IMR-90 (cell line): ENCODE measurements around the gene ERMAP. TPM values are rescaled to one million over a fixed set of nuclear protein-coding genes. Genes with fewer than 3 reads are reported as not detected.

ENCODE experiments used
- ATAC-seq: fragments of 200-7000 bp; cut with Tn5 transposase; 2 replicates; pipeline ENCODE4 v1.9.1; 2020; ENCODE audit warnings: low read depth, mild to moderate bottlenecking, moderate library complexity
- BruUV-seq: library from RNA; stranded (reverse); fragments of 400-500 nt; replicated peaks from 2 replicates; lab custom pipeline; 2021; lab: Mats Ljungman, UMichigan
- CTCF ChIA-PET: fragments of 300-600 bp; formaldehyde crosslinking; extraction: SDS; loops from one replicate; lab custom pipeline; 2021; ENCODE audit warnings: antibody characterized with exemption; lab: Yijun Ruan, JAX
- POLR2A ChIA-PET: fragments of 300-600 bp; sonication (Branson Sonifier 250); formaldehyde crosslinking; loops from one replicate; lab custom pipeline; 2022; ENCODE audit warnings: antibody characterized with exemption; ENCODE audit not compliant: unreplicated experiment; lab: Charles Lee
- DNase-seq: peaks from one replicate; pipeline ENCODE4 v3.0.0; 2013
- H2AFZ ChIP-seq: replicated peaks from 2 replicates; pipeline ENCODE3; 2013; ENCODE audit warnings: low read length, mild to moderate bottlenecking; ENCODE audit not compliant: poor library complexity
- H2AK5ac ChIP-seq: 2 replicates; pipeline ENCODE4 v1.6.1; 2013; ENCODE audit warnings: low read depth, low read length, inconsistent platforms
- H2AK9ac ChIP-seq: replicated peaks from 2 replicates; pipeline ENCODE3; 2013; ENCODE audit warnings: mild to moderate bottlenecking, low read depth, low read length, moderate library complexity; ENCODE audit not compliant: poor library complexity
- H2BK120ac ChIP-seq: 2 replicates; pipeline ENCODE4 v1.6.1; 2013; ENCODE audit warnings: low read depth, low read length, inconsistent platforms
- H2BK15ac ChIP-seq: 3 replicates; pipeline ENCODE4 v1.6.1; 2013; ENCODE audit warnings: low read depth, low read length, inconsistent platforms
- H2BK20ac ChIP-seq: 2 replicates; pipeline ENCODE4 v1.6.1; 2013; ENCODE audit warnings: low read depth, mild to moderate bottlenecking, inconsistent platforms, low read length, moderate library complexity
- H2BK5ac ChIP-seq: 2 replicates; pipeline ENCODE4 v1.6.1; 2013; ENCODE audit warnings: mild to moderate bottlenecking, low read depth, low read length, inconsistent platforms; ENCODE audit not compliant: poor library complexity, severe bottlenecking
- H3K14ac ChIP-seq: replicated peaks from 2 replicates; pipeline ENCODE4 v1.6.1; 2013; ENCODE audit warnings: low read depth, low read length, inconsistent platforms
- H3K18ac ChIP-seq: 2 replicates; pipeline ENCODE4 v1.6.1; 2013; ENCODE audit warnings: low read depth, low read length, control low read depth
- H3K23ac ChIP-seq: 2 replicates; pipeline ENCODE4 v1.6.1; 2013; ENCODE audit warnings: low read depth, low read length, inconsistent platforms
- H3K27ac ChIP-seq: 2 replicates; pipeline ENCODE4 v1.5.1; 2013; ENCODE audit warnings: mild to moderate bottlenecking, control low read depth, low read length; ENCODE audit not compliant: insufficient read depth
- H3K27me3 ChIP-seq: 2 replicates; pipeline ENCODE4 v1.6.1; 2013; ENCODE audit warnings: low read length; ENCODE audit not compliant: control insufficient read depth, insufficient read depth
- H3K36me3 ChIP-seq: 2 replicates; pipeline ENCODE4 v1.6.1; 2013; ENCODE audit warnings: low read length, mixed read lengths; ENCODE audit not compliant: control insufficient read depth, insufficient read depth
- H3K4ac ChIP-seq: 2 replicates; pipeline ENCODE4 v1.6.1; 2013; ENCODE audit warnings: low read depth, low read length, inconsistent platforms
- H3K4me1 ChIP-seq: 2 replicates; pipeline ENCODE4 v1.6.1; 2013; ENCODE audit warnings: low read length, mixed read lengths; ENCODE audit not compliant: control insufficient read depth, insufficient read depth
- H3K4me2 ChIP-seq: 2 replicates; pipeline ENCODE4 v1.6.1; 2013; ENCODE audit warnings: low read depth, mild to moderate bottlenecking, control low read depth, low read length, moderate library complexity
- H3K4me3 ChIP-seq: 2 replicates; pipeline ENCODE4 v1.5.1; 2013; ENCODE audit warnings: low read depth, mild to moderate bottlenecking, control low read depth, low read length, moderate library complexity; ENCODE audit not compliant: insufficient read depth
- H3K56ac ChIP-seq: 2 replicates; pipeline ENCODE4 v1.6.1; 2013; ENCODE audit warnings: low read length, inconsistent platforms; ENCODE audit not compliant: insufficient read depth; ENCODE audit errors: extremely low read depth
- H3K79me1 ChIP-seq, 2 experiments: 2 replicates each; pipeline ENCODE4 v1.6.1; 2013; ENCODE audit warnings: low read length in 2 of 2, inconsistent platforms in 1 of 2, low read depth in 1 of 2
- H3K9ac ChIP-seq: 2 replicates; pipeline ENCODE4 v1.6.1; 2013; ENCODE audit warnings: low read depth, low read length, control low read depth
- H3K9me1 ChIP-seq: 2 replicates; pipeline ENCODE4 v1.6.1; 2013; ENCODE audit warnings: low read length, inconsistent platforms; ENCODE audit not compliant: insufficient read depth
- H3K9me3 ChIP-seq: 2 replicates; pipeline ENCODE4 v1.6.1; 2013; ENCODE audit warnings: low read length; ENCODE audit not compliant: control insufficient read depth, insufficient read depth
- H4K20me1 ChIP-seq: 2 replicates; pipeline ENCODE4 v1.6.1; 2013; ENCODE audit warnings: low read length, inconsistent platforms; ENCODE audit not compliant: insufficient read depth
- H4K5ac ChIP-seq: 2 replicates; pipeline ENCODE4 v1.6.1; 2013; ENCODE audit warnings: mild to moderate bottlenecking, low read depth, low read length, control low read depth
- H4K8ac ChIP-seq, 2 experiments: 2 replicates each; pipeline ENCODE4 v1.6.1; 2013; ENCODE audit warnings: low read depth in 2 of 2, low read length in 2 of 2, control low read depth in 1 of 2, inconsistent platforms in 1 of 2
- H4K91ac ChIP-seq: 2 replicates; pipeline ENCODE4 v1.6.1; 2013; ENCODE audit warnings: low read depth, low read length, inconsistent platforms; ENCODE audit not compliant: insufficient read depth
- BHLHE40 ChIP-seq: fragments of 150-350 bp; IDR thresholded peaks from 2 replicates; pipeline ENCODE4 v1.6.1; 2016; ENCODE audit warnings: mild to moderate bottlenecking, low read depth, low read length
- CEBPB ChIP-seq: IDR thresholded peaks from 2 replicates; pipeline ENCODE4 v1.6.1; 2012; ENCODE audit warnings: low read depth, low read length, improper control_type of control experiment
- CHD1 ChIP-seq: IDR thresholded peaks from 2 replicates; pipeline ENCODE4 v1.6.1; 2012; ENCODE audit warnings: low read depth, low read length, improper control_type of control experiment
- CTCF ChIP-seq: conservative IDR thresholded peaks from 2 replicates; pipeline ENCODE4 v1.5.1; 2012; ENCODE audit warnings: mild to moderate bottlenecking, low read depth, low read length, improper control_type of control experiment
- ELK1 ChIP-seq: fragments of 150-350 bp; IDR thresholded peaks from 2 replicates; pipeline ENCODE4 v1.6.1; 2016; ENCODE audit warnings: low read depth, mild to moderate bottlenecking, low read length, moderate library complexity, borderline replicate concordance
- FOS ChIP-seq: fragments of 150-350 bp; IDR thresholded peaks from 2 replicates; pipeline ENCODE4 v1.6.1; 2016; ENCODE audit warnings: low read depth, low read length
- MXI1 ChIP-seq: IDR thresholded peaks from 2 replicates; pipeline ENCODE4 v1.6.1; 2012; ENCODE audit warnings: low read depth, mild to moderate bottlenecking, low read length, moderate library complexity, borderline replicate concordance
- NFE2L2 ChIP-seq: fragments of 150-350 bp; IDR thresholded peaks from 2 replicates; pipeline ENCODE4 v1.6.1; 2016; ENCODE audit warnings: low read depth, mild to moderate bottlenecking, low read length
- POLR2A ChIP-seq: IDR thresholded peaks from 2 replicates; pipeline ENCODE4 v1.6.1; 2012; ENCODE audit warnings: mild to moderate bottlenecking, low read depth, low read length
- RCOR1 ChIP-seq: IDR thresholded peaks from 2 replicates; pipeline ENCODE4 v1.6.1; 2012; ENCODE audit warnings: mild to moderate bottlenecking, low read length, improper control_type of control experiment; ENCODE audit not compliant: insufficient replicate concordance
- RFX5 ChIP-seq: IDR thresholded peaks from 2 replicates; pipeline ENCODE4 v1.8.0; 2012; ENCODE audit warnings: low read depth, mild to moderate bottlenecking, low read length, moderate library complexity
- SMC3 ChIP-seq: fragments of 150-350 bp; IDR thresholded peaks from 2 replicates; pipeline ENCODE4 v1.6.1; 2016; ENCODE audit warnings: low read depth, mild to moderate bottlenecking, antibody characterized with exemption, low read length, moderate library complexity
- USF2 ChIP-seq: fragments of 150-350 bp; IDR thresholded peaks from 2 replicates; pipeline ENCODE4 v1.6.1; 2017; ENCODE audit warnings: mild to moderate bottlenecking, antibody characterized with exemption, low read length, low read depth
- WGBS, 2 experiments: methylation state at CpG; one replicate each; pipeline versions ENCODE4 v1.1.5 to v1.1.7; 2013; ENCODE audit warnings: missing lambda C conversion rate in 2 of 2; ENCODE audit not compliant: insufficient read length in 1 of 2; ENCODE audit errors: extremely low coverage in 2 of 2; 5-methylcytosine and 5-hydroxymethylcytosine counted together
- dilution Hi-C: fragments of 300-500 bp; cut with HindIII; formaldehyde crosslinking; loops from one replicate; pipeline ENCODE4 v1.14.3; 2018; ENCODE audit warnings: low sequenced_read_pairs; ENCODE audit not compliant: unreplicated experiment
- in situ Hi-C: fragments of 300-500 bp; cut with MboI; formaldehyde crosslinking; loops from 3 replicates; pipeline ENCODE4 v1.14.3; 2019; ENCODE audit warnings: low sequenced_read_pairs, inconsistent platforms, mixed read lengths
- intact Hi-C: fragments of 100-400 bp; cut with micrococcal nuclease; formaldehyde crosslinking; loops from 2 replicates; pipeline ENCODE4 v1.10.0; 2022
- polyA plus RNA-seq, 3 experiments: library from polyadenylated mRNA; depleted of rRNA; stranded (reverse); fragments of >200 nt; gene quantifications; 2 replicates each; pipeline ENCODE4 v1.2.3, GENCODE V29; 2012; ENCODE audit warnings: low replicate concordance in 1 of 3
- total RNA-seq: library from RNA; depleted of rRNA; stranded (reverse); fragments of >200 nt; gene quantifications from 2 replicates; pipeline ENCODE4 v1.2.3, GENCODE V29; 2012

ERMAP gene
- total and polyA plus RNA-seq, 2 of the 4 experiments (the other 2 are of a cell fraction) = 5.0 to 7.2 TPM

- Histone ChIP-seq H3K4me2 (peak overlapping the region; percentile 92), H2BK20ac (no peak overlapping the region), H2BK15ac (no peak overlapping the region), H2BK120ac (0 out of 2 replicates have a peak overlapping the region, but pooled peaks have one; percentile 17), H3K18ac (peak overlapping the region; percentile 48; the same call in 1 of the 2 replicates), H4K20me1 (no peaks in the 10 kb centered on the region), H3K4me3 (peak overlapping the region; percentile 67), H3K56ac (peak overlapping the region; percentile 53; the same call in 1 of the 2 replicates), H3K4me1 (peaks cover 6% of the 10 kb centered on the region), H3K36me3 (peaks cover 15% of the 10 kb centered on the region), H3K9me1 (peaks cover 15% of the 10 kb centered on the region), H4K8ac (peak overlapping the region; percentile 54 to 79), H3K9ac (peak overlapping the region; percentile 73), H4K91ac (peak overlapping the region; percentile 70), H2BK5ac (no peak overlapping the region), H2AK9ac (peak overlapping the region; percentile 97), H3K27me3 (no peaks in the 10 kb centered on the region), H3K4ac (peak overlapping the region; percentile 48), H3K27ac (peak overlapping the region; percentile 41), H4K5ac (peak overlapping the region; percentile 65), H3K14ac (peak overlapping the region; percentile 77), H3K23ac (peak overlapping the region; percentile 92), H3K9me3 (0 out of 2 replicates have a peak, but pooled peaks cover 2% of the 10 kb centered on the region), H2AK5ac (no peak overlapping the region), H2AFZ (peak overlapping the region; percentile 96), H3K79me1 (peaks cover 18 to 33% of the 10 kb centered on the region in 2 experiments)
- POLR2A ChIA-PET = interaction anchor here (0.6 to 0.7 kb wide), 3 partner anchors 12 to 288 kb away, joined by 3 to 6 read pairs (median 6); no protein-coding TSS in a partner anchor
- ATAC-seq (peak; percentile 18), DNase-seq (no peak)
- in situ Hi-C loops (no loop called here), dilution Hi-C loops (no loop called here), intact Hi-C loops (loop anchor here (10.0 kb wide), 1 partner anchor 161 kb away; the partner anchor contains the start of gene YBX1)
- WGBS, 2 experiments = no CpG with 5 or more reads among the region's 10 CpGs
- TF ChIP-seq USF2 = no peak
- no peak for TF ChIP-seq BHLHE40
- TF ChIP-seq ELK1 = no peak
- no peak for TF ChIP-seq RFX5
- no peak for TF ChIP-seq NFE2L2
- TF ChIP-seq SMC3 = no peak
- no peak for TF ChIP-seq FOS
- no peak for TF ChIP-seq CTCF
- no peak for TF ChIP-seq CEBPB
- no peak for TF ChIP-seq RCOR1
- TF ChIP-seq POLR2A = no peak
- no peak for TF ChIP-seq CHD1
- no peak for TF ChIP-seq MXI1
- CTCF ChIA-PET = interaction anchor here (0.7 to 1.0 kb wide), 6 partner anchors 20 to 239 kb away, joined by 3 to 4 read pairs (median 3); no protein-coding TSS in a partner anchor
- BruUV-seq = no TSS peak
Measured at GRCh38 chr1:42845866-42846256, 28.9 kb downstream of the ERMAP start.
